Eye (tissue), 1 donor: ENCODE results near the gene SMG6.

ENCODE experiments used
- DNase-seq: peaks from one replicate; pipeline ENCODE4 v3.0.0-alpha.2; 2015

Gene SMG6

DNA sequence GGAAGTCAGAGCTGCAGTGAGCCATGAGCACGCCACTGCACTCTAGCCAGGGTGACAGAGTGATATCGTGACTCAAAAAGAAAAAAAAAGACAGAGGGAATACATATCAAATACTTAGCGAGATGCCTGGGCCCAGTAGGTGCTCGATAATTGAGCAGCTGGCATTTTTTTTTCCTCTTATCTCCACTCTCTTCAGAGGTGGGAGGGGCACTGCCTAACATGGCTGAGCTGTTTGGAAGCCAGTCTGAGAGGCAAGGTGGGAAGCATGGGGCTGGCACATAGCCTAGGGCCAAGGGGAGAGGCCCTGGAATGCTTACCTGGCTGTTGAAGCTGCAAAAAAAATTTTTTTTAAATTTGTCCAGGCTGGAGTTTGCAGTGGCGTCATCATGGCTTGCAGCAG, 210.2 kb downstream of the SMG6 start:
- DNase-seq = no peak

DNA sequence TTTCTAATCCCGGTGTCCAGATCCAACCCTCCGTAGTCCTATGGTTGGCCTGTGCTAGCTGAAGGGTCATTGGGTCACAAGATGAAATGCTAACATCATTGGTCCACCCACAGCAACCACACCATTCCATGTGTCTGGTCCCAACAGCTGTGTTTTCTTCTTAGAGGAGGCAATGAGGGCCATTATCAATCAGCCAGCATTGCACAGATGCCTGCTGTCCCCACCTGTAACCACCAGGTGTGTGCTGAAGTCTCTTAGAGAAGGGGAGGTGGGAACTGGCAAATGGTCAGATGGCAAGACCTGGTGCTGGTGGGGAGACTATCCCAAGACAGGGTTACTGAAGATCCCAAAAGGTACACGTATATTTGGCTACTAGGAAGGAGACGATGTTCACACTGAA, 211.3 kb downstream of the SMG6 start:
- no peak for DNase-seq

DNA sequence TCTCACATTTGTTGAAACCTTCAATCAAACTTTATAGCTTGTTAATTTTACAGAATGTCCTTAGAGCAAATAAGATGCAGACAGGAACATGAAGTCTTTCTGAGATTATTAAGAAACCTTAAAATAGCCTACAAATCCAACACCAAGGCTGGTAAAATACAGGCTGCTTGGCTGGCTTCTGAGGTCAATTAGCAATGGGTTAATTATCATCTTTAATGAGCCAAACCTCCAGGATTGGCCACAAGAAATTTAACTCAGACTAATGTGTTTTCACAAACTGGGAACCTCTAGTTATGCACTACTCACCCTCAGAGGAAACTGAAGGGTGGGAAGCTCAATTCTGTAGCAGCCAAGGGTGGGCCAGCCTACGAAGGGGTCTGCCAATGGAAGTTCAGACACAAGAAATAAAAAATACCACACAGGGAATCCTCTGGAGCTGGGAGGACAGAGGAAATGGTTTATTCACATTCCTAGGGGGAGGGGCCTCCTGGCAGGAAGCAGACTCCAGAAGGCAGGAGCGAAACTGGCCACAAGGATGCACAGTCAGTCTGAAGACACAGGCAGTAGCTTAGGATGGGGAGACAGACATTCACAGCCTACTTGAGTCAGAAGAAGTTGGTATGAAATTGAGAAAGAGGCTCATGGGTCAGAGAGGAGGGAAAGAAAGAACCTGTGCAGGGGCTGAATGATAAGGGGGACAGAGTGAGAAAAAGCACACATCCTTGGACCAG, 212.6 kb downstream of the SMG6 start:
- peak; percentile 71 for DNase-seq

DNA sequence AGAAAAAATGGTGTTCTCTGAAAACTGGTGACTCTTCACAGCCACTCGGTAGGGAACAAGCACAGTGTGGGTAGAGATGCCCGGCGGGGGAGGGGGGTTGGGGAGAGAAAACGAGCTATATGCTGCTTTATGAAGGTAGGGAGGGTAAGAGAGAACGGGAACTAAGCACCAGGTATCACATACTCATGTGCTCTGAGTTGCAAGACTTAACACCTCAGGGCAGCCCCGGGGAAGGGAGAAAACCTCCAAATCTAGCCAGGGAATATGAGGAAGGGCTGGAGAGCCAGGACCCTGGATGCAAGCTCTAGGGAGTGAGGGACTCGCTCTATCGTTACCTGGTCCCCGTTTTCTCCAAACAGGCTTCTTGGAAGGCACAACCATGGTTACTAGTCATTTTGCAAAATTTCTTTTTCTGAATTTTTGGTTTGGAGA, 213.4 kb downstream of the SMG6 start:
- no peak for DNase-seq

DNA sequence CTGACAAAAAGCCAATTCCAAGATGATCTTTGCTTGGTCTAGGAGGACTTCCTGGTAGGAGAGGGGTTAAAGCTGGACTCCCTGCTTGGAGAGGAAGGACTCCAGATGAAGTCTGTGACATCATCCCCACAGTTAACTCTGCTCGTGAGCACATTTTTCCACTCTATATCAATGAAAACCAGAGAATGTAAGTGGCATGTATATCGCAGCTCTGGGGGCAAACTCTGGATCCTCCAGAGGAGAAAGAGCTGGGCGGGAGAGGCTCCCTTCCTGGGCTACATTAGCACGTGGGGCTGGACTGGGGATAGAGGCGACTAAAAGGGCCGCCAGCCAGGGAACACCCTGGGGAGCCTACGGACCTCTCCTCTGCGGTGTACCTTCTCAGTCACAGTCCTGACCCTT, 214.6 kb downstream of the SMG6 start:
- peak; percentile 65 for DNase-seq

DNA sequence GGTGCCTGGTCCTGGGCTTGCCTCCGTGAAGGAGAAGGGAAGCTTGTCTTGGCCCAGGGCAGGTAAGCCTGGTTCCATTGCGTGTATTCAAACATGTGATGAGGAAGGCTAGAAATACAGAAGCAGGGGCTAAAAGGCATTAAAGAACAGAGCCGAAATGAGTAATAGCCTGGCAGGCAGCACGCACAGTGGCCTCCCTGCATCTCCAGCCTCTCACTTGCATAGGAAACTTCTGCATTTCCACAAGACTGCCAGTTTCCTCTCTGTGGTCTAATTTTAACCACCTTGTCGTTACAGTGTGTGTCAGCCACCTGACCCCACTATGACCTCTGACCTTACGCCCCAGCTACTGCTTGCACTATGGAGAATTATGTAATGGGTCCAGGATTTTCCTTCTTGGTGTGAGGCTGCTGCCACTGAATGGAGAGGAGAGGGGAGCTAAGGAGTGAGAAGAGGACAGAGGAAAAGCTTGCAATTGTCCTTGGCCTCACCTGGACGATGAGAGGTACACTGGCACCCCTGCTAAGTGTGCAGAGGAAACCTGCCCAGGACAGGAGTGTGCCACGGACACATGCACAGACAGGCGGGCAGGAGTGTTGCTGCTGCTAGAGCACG, 215.9 kb downstream of the SMG6 start:
- no peak for DNase-seq

DNA sequence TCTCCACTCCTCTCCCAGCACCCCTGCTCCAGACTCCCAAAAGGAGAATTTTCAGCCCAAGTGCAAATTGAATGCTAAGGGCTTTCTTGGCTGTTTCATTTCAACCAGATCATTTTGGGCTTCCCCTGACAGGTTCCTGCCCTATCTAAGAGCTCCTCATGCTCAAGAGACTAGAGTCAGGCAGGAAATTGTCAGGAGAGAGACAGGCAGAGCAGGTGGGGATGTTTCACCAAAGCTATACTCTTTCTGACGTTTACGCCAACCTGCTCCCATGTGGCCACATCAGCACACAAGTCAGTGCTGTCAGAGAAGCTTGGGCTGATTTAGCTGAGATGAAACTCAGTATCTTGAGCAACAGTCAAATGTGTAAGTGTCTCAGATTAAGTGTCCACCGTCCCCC, 217.3 kb downstream of the SMG6 start:
- no peak for DNase-seq

DNA sequence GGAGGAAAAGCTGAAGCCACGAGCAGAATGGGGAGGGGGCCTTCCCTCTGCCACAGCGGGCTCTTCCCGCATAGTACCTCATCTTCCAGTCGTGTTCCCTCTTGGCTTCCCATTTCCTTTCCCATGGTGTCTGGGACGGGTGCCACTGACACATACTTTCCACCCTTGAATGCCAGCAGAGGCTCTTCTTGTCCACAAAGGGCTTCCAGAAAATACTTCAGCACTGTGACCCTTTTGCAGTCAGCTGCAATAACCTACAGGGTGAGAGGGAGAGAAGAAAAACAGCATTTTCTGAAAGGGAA, 218.0 kb downstream of the SMG6 start:
- no peak for DNase-seq

DNA sequence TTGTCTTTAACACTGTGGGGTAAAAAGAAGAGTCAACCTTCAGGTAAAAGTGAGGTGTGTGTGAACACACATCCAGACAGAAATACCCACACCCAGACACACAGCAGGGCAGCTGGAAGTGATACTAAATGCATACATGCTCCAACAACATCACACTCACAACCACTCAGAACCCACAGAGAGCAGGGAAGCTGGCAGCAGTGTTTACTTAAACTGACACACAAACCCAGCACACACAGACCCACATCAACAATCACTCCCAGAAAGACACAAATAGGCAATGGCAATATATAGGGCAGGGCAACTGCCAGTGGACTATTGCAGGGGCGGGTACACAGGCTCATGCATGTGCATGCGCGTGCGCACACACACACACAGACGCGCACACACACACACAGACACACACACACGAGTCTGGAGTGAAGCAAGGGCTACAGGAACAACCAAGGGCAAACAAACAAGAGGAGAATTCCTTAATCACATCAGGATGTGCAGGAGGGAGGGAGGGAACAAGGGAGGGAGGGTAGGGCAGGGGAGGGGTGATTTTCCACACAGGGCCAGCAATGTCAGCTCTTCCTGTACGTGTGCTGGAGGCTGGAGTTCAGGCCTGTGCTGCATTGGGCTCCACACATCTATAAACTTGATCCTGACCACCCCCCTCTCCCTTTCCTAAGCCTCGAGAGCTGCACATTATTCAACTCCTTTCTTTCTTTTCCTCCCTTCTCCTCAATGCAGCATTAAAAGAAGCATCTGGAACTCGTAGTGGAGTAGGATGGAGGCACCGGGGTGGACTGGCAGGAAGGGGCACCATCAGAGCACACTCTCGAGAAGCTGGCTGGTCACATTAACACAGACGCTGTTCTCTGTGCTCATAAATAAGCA, 218.6 kb downstream of the SMG6 start:
- peak; percentile 69 for DNase-seq

DNA sequence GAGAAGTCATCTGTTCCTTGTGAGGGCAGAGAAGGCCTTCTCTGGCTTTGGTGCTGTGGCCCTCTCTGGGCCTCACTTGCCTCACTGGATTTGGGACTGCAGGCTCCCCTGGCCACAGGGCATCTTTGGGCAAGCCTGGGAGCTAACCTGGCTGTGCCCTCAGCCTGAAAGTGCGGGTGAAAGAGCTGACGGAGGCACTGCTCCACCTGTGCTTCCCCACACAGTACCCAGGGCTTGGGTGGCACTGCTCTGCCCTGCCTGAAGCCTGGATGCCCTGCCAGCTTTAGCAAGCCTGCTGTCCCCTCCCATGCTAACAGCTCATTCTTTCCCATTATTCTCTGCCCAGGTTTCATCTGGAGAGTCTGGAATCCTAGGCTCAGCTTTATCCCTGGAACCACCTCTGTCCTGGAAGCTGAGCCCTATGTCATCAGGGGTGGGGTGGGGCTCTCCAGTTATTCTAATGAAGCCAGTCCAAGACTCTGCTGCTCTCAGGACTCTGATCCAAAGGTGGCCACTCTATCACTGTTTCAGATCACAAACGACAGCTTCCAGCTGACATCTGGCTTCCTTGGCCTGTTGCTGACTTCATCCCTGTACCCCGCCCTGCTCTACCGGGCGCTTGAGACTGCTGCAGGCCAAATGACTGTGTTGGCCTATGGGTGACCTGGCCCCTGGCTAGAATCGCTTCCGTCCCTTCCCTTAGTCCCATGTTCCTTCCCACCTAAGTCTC, 219.4 kb downstream of the SMG6 start:
- no peak for DNase-seq

DNA sequence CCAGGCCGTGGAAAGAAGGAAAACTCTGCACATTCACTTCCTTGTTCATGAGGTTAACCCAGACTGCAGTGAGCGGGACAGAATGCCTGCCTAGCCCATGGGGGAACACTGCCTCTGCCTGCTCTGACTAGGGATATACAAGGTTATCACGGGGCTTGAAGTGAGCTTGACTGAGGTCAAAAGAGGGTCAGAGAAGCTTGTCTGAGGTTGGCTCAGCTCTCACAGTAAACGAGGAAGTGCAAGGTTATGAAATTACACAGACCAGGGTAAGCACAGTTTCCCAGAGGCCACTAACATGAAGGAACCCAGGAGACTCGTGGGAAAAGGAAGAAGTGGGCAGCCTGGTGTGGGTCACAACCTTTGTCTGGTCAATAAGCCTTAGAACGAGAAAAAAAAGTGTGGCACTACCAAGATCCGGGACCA, 220.0 kb downstream of the SMG6 start:
- DNase-seq = no peak

DNA sequence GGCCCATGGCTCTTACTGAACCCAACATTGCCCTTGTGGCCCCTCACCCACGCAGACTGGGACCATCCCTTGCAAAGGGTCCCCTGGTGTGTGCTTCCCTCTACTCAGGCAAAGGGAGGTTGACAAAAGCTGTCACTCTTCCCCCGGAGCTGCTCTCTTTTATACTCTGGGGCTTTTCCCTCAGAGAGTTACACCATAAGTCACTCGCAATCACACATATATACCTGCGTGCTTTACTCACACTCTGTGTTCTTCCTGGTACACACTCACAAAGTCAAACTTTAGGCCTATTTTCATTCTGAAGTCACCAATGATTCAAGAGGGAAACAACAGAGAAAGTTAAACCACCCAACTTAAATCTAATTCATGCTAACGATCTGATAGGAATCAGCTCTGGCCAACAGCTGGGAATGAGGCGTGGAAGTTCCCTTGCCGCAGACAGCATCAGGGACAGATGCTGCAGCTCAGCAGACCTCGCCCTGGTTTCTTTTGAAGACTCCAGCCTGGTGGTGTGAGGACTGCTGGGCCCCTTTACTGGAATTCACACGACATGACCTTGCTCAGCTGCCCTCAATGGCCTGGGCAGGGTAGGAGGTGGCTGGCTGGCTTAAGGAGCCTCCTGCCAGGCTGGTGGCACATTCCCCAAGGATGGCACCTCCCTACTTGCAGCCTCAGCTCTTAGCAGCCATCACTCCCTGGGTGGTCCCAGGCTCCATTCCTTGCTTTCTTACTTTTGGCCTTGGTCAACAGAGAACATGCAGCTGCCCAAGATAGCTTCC, 221.4 kb downstream of the SMG6 start:
- no peak for DNase-seq

DNA sequence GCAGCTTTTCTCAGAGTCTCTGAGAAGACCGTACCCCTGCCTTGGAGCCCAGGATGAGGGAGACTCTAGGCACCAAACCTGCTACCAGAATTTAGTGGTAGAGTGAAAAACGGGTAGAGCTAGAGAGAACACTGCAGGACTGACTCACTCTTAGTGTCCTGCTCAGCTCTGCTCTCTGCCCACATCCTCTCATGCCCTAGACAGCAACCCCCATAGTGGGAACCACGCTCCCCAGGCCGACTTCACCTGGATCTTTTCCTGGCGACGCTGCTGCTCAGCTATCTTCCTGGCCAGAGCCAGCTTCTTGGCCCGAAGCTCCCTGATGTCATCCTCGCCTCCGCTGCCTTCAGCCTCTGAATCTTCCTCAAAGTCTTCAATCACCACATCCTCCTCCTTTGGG, 222.0 kb downstream of the SMG6 start:
- DNase-seq = no peak

DNA sequence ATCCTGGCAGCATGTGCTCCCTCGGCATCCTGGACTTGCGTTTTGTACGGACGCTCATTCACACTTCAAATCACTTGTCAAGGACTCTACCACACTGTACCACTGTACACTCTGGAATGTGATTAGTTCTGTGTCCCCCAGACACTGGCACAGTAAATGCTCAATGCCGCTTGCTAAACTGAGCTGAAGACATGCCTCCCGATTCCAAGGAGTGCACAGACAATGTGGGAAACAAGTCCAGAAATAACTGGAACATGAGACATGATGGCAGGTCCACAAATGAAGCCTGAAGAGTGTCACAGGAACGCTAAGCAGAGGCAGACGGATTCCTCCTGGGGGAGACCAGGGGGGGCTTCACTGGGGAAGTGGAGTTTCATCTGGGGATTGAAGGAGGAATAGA, 226.5 kb downstream of the SMG6 start:
- no peak for DNase-seq

DNA sequence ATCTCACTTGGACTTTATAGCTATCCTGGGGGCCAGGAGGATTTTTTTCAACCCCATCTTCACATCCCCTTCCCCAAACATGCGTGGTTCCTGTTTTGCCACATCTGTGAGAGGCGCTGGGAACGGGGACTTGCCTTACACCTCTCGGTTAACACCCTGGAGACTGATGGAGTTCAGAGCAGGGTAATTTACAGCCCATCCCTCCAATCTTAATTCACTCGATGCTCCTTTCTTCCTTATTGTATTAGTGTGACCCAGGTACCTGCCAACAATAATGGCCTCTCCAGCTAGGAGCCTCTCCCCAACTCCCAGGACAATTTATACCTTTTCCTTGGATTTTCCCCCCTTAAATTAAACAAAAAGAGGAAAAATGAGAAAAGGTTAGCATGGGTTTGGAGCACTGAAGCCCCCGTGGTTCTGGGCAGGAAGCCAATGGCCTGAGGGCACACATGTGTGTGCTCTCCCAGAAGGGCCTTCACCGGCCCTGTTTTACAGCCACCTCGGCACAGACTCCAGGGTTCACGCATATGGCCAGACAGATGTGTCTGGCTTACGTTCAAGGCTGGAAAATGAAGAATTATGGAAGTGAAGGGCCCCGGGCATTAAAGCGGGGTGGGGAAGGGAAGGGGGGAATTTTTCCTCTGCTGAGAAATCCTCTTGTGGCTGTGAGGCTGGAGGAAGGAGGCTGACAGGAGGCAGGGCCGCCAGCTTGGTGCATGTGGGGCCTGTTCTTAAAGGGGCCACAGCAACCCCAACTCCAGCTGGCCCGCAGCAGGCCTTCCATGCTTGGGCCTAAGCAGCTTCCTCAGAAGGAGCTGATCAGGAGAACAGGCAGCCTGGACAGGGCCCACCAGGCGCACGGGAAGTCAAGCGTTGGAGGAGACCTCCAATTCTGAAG, 227.2 kb downstream of the SMG6 start:
- DNase-seq = peak; percentile 74

DNA sequence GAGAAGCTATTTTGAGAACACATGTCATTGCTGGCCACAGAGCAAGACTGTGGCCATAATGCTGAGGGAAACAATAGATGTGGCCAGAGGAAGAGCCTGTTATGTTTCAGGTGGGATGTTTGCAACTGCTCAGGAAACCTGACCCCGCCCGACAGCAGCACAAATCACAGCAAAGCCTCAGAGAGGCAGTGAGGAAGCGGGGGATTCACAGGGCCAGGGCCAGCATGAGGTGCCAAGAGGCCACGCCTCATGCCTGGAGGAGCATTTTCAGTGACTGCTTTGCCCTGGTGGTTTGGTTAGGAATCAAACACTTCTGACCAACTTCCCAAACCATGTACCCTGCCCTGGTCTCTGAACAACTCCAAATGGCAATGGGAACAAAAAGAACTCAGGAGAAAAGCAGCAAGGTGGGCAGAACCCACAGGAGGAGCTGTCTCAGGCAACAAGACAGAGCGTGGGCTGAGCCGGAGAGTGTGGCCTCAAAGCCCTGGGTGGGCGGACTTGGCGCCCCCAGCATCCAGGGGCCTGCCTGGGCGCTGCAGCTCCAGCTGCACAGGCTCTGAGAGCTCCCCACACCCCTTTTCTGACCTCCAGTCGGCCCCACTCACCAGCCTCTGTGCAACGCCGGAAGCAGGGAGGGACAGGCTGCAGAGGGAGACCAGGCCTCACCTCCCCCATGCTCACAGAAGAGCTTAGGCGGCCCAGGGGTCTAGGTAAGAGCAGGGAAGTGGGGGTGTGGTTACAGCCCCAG, 228.1 kb downstream of the SMG6 start:
- peak; percentile 68 for DNase-seq

DNA sequence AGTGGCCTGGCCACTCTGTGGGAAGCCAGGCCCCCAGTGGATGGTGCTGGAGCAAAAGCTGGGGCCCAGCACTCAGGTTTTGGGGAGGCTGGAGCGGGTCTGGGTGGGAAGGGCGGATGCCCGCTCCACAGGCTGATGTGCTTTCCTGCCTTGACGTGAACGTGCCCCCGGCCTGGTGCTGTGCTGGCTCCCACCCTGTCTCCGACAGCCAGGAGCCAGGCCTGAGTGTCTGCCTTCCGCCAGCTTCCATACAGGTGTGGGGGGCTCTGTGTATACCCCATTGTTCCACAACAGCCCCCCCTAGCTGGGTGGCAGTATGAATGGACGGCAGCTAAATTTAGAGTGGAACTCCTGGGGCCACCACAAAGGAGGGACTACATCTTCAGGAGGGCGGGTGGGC, 228.7 kb downstream of the SMG6 start:
- no peak for DNase-seq

DNA sequence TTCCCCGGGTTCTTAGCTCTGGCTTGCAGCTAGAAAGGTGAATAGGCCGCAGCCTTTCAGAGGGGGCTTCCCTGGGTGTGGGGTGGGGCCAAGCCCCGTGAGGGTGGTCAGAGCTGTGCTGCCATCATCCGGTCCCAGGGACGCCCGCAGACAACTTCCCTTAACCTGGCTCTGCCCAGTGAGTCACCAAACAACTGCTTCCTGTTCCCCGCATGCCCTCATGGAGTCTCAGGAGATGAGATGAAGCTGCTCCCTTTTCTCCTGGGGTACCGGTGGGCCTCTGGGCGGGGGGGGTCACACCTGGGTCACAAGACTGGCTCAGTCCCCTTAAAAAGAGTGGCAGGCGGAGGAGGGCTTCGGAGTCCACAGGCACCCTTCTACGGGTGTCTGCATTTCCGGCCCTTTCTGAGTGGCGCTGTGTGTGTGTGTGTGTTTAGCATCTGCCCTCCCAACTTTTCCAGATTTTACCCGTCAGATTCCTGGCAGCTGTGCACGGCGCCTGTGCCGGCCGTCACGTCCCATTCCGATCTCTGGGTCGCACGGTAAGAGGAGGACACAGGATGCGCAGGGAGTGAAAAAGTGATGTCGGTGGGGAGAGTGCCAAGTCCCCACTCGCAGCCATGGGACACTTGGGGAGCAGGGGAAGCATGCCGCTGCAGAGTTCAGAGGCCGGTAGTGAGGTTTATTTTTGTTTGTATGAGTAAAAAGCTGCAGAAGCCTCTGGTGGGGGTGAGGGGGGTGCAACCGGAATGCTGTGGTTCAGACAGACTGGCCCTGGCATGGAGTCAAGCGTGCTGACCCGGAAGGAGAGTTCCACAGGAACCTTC, 231.9 kb downstream of the SMG6 start:
- DNase-seq = no peak

DNA sequence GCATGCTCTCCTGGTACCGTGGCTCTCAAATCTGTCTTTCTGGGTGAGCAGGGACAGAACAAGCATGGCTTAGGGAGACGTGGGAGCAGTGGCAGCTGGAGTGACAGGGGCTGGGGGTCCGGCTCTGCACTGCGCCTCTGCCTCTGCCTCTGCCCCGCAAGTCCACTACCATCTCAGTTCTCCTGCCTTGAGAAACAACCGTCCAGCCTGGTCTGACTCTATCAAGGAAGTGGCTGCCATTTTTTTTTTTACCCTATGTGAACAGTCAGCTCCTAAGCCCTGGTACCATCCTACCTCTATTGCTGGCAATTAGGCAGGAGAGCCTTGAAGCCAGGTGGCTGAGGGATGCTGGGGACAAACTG, 232.6 kb downstream of the SMG6 start:
- DNase-seq = no peak
